Midbrain (tissue), 1 donor: ENCODE measurements around the gene RASD2.

Experiments used
- DNase-seq: peaks from one replicate; lab custom pipeline; 2025; lab: John Stamatoyannopoulos, UW

Gene RASD2

GRCh38 chr22:35518811-35519210, 21.8 kb upstream of the RASD2 start:
- DNase-seq, result no peak

- no peak for DNase-seq
Observed at GRCh38 chr22:35519306-35520000, 21.2 kb upstream of the RASD2 start.

GRCh38 chr22:35521358-35522224, 19.0 kb upstream of the RASD2 start:
- no peak for DNase-seq

DNA sequence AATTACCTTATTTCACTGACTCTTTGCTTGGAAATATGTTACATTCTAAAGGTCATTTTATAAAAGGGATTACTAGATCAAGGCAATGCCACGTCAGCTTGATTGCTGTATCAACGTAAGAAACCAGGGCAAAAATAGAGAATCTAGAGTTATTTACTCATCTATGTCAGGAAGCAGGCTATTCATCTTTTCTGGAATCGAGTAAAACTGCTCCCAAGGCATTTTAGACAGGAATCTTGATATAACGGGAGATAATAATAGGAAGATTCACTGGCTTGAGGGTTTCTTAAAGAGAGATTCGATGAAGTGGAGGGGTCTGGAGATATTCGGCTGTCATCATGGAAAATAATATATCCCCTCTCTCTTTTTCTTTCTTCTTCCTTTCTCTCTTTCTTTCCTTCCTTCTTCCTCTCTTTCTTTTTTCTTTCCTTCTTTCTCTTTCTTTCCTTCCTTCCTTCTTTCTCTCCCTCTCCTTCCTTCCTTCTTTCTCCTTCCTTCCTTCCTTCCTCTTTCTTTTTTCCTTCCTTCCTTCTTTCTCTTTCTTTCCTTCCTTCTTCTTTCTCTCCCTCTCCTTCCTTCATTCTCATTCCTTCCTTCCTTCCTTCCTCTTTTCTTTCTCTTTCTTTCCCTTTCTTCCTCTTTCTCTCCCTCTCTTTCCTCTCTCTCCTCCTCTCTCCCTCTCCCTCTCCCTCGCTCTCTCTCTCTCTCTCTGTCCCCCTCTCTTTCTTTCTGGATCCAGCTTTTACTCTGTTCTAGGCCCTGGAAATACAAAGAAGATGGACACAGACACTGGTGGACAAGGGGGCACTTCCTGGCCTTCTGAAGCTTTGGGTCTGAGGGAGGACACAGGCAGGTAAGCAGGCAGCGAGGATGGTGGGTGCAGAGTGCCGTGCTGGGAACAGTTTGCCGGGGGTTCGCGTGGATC, 18.1 kb upstream of the RASD2 start:
- no peak for DNase-seq

DNA sequence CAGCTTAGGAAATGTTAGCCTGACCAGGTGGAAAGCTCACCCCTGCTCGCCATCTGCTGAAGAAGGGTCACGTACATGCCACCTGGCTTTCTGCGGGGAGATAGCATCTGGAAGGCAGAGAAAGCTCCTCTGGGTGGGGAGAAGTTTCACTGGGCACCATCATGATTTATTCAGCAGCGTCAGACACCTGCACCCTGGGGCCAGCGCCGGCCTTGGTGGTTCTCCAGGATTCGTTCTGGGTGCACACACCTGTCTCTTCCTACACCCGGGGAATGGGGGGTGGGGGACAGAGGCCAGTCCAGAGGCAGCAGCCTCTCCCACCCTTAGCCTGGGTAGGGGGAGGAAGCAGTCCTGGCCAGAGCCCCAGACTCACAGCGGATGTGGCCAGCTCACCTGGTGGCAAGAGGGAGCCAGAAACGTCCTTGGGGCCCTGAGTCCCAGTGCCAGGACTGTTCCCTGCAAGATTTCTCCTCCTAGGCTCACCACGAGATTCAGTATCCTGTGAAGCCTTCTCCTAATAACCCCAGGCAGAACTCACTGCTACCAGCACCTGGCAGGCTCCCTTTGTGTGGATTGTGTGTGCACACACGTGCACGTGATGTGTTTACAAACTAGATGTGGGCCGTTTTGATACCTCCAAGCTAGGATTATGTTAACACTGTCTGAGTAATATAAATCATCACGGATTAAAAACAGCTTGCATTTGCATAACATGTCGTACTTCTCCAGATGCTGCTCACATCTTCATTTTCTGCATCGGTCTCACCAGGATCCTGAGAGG, 17.3 kb upstream of the RASD2 start:
- no peak for DNase-seq

- no peak for DNase-seq
Observed at GRCh38 chr22:35524966-35525686, 15.5 kb upstream of the RASD2 start.

- DNase-seq, result no peak
Observed at GRCh38 chr22:35525687-35526332, 14.8 kb upstream of the RASD2 start.

- no peak for DNase-seq
Observed at GRCh38 chr22:35526333-35526979, 14.2 kb upstream of the RASD2 start.

GRCh38 chr22:35528927-35529326, 11.7 kb upstream of the RASD2 start:
- DNase-seq, result no peak

DNA sequence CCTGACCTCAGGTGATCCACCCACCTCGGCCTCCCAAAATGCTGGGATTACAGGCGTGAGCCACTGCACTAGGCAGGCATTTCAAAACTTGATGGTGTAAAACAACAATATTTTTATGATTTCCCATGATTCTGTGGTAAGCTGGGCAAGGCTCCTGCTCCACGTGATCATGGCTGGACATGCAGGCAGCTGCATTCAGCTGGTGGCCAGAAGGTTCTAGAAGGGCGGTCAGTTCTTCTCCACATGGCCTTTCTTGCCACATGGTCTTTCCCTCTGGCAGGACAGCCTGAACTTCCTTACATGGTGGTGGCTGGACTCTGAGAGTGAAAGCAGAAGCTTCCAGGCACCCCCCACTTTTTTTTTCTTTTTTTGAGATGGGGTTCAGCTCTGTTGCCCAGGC, 9.9 kb upstream of the RASD2 start:
- DNase-seq, result no peak

- DNase-seq, result no peak
Observed at GRCh38 chr22:35531202-35531601, 9.4 kb upstream of the RASD2 start.

GRCh38 chr22:35531676-35532075, 9.0 kb upstream of the RASD2 start:
- DNase-seq, result no peak

DNA sequence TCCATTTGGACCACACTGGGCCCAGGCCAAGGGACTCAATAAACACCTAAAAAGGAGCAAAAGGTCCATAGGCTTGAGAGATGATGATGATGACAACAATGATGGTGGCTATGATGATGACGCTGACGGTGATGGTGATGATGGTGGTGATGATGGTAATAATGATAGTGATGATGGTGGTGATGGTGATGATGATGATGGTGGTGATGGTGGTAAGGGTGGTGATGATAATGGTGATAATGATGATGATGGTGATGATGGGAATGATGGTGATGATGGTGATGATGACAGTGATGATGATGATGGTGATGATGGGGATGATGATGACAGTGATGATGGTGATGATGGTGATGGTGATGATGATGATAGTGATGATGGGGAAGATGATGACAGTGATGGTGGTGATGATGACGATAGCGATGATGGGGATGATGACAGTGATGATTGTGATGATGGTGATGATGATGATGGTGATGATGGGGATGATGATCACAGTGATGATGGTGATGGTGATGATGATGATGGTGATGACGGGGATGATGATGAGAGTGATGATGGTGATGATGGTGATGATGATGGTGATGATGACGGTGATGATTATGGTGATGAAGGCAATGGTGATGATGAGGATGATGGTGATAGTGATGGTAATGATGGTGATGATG, 7.1 kb upstream of the RASD2 start:
- DNase-seq, result no peak

- no peak for DNase-seq
Observed at GRCh38 chr22:35534091-35534490, 6.5 kb upstream of the RASD2 start.

DNA sequence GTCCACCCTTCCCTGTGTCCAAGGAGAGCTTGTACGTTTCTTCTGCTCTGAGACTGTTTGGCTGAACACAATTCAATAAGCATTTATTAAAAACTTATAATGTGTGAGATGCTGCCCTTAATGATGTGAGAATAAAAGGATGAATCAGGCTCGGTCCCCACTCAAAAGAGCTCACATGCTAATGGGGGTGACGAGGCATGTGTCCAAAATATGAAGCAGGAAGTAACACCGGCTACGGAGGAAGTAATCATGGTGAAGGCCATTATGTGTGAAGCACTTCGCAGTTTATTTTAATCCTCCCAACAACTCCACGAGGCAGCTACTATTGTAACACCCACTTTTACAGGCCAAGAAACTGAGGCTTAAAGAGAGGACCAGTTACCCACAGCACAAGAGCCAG, 3.4 kb upstream of the RASD2 start:
- no peak for DNase-seq

- no peak for DNase-seq
Observed at GRCh38 chr22:35538801-35539321, 1.8 kb upstream of the RASD2 start.

- no peak for DNase-seq
Observed at GRCh38 chr22:35539487-35539886, 1.1 kb upstream of the RASD2 start.

- peak; percentile 53 for DNase-seq
Observed at GRCh38 chr22:35539910-35540594, 579 bp upstream of the RASD2 start.
